Measurements from ENCODE around the gene CCNQ. TPM values are rescaled to one million over a fixed set of nuclear protein-coding genes. Genes with fewer than 3 reads are reported as not detected.

CCNQ gene
- total and polyA plus RNA-seq, 2 of the 8 experiments (the other 6 are each of a cell fraction or from before 2014, with no cell fraction given), result 16.6 to 32.1 TPM

GRCh38 chrX:153635788-153636668, 37.1 kb upstream of the CCNQ start (continued):
- no peak for TF ChIP-seq CHD7 (IDR thresholded peaks at IDR 0.05; ENCODE audit: insufficient replicate concordance, low read length)
- 0 out of 2 replicates have a peak, but pooled peaks have one; percentile 13 for TF ChIP-seq TEAD4 (IDR thresholded peaks at IDR 0.05; ENCODE audit: low read depth, low read length)
- TF ChIP-seq POU5F1 (IDR thresholded peaks at IDR 0.05; ENCODE audit: low read depth, low read length), result no peak
- TF ChIP-seq MAX (IDR thresholded peaks at IDR 0.05), result 0 out of 2 replicates have a peak, but pooled peaks have one; percentile 27
- TF ChIP-seq SIN3A (conservative IDR thresholded peaks at IDR 0.05 in 1 of 2, IDR thresholded peaks at IDR 0.05 in 1 of 2; ENCODE audit: low read depth in 1 of 2, low read length in 2 of 2), result no peak
- no peak for TF ChIP-seq NRF1 (IDR thresholded peaks at IDR 0.05; ENCODE audit: low read depth, low read length)
- TF ChIP-seq HDAC2 (IDR thresholded peaks at IDR 0.05; ENCODE audit: borderline replicate concordance in 1 of 2, low read depth in 2 of 2, low read length in 2 of 2), result no peak
- peak; percentile 33 to 53 for TF ChIP-seq RAD21 (IDR thresholded peaks at IDR 0.05 in 1 of 2, conservative IDR thresholded peaks at IDR 0.05 in 1 of 2; ENCODE audit: low read depth in 2 of 2, low read length in 2 of 2)

Data from H1 (cell line).